Activated naive CD8-positive, alpha-beta T cell treated with anti-CD3 and anti-CD28 coated beads, Interleukin-2, amount 50 U/mL, for 24 hours (primary cell): ENCODE results near the gene PIAS1.
A peak's percentile ranks its signal among the peaks of the same experiment; 100 is the strongest.
"Not testable (repeated sequence)": the region's sequence is repeated elsewhere in the genome, so short reads cannot be mapped to it uniquely, and the experiment has no call there.

Source experiments
- ATAC-seq: fragments of 150-1000 bp; cut with Tn5 transposase; one replicate; pipeline ENCODE4 v1.10.0; 2021
- DNase-seq: peaks from one replicate; pipeline ENCODE4 v3.0.0; 2021
- H3K27ac Mint-ChIP-seq: one replicate; pipeline ENCODE4 v1.8.0; 2021; ENCODE audit warnings: mild to moderate bottlenecking, mixed read lengths
- H3K27me3 Mint-ChIP-seq: one replicate; pipeline ENCODE4 v1.8.0; 2021; ENCODE audit warnings: mixed read lengths
- H3K36me3 Mint-ChIP-seq: one replicate; pipeline ENCODE4 v1.8.0; 2021; ENCODE audit warnings: low read depth, mixed read lengths
- H3K4me1 Mint-ChIP-seq: one replicate; pipeline ENCODE4 v1.8.0; 2021; ENCODE audit warnings: mixed read lengths
- H3K4me3 Mint-ChIP-seq: one replicate; pipeline ENCODE4 v1.8.0; 2021; ENCODE audit warnings: mild to moderate bottlenecking, moderate library complexity, mixed read lengths
- H3K9me3 Mint-ChIP-seq: one replicate; pipeline ENCODE4 v1.8.0; 2021; ENCODE audit warnings: mixed read lengths

The PIAS1 gene

GRCh38 chr15:68199340-68199739, 145.2 kb downstream of the PIAS1 start:
- no peak for ATAC-seq
- Mint-ChIP-seq H3K4me3 (no peak overlapping the region), H3K9me3 (no peaks in the 10 kb centered on the region), H3K4me1 (no peaks in the 10 kb centered on the region), H3K27me3 (no peaks in the 10 kb centered on the region), H3K36me3 (peaks cover 4% of the 10 kb centered on the region), H3K27ac (peak overlapping the region; percentile 52)
- no peak for DNase-seq

- DNase-seq (no peak), ATAC-seq (no peak)
- H3K36me3 Mint-ChIP-seq, result peaks cover 4% of the 10 kb centered on the region
- no peak overlapping the region for H3K27ac Mint-ChIP-seq
- no peaks in the 10 kb centered on the region for H3K9me3 Mint-ChIP-seq
- no peak overlapping the region for H3K4me3 Mint-ChIP-seq
- no peaks in the 10 kb centered on the region for H3K27me3 Mint-ChIP-seq
- no peaks in the 10 kb centered on the region for H3K4me1 Mint-ChIP-seq
These were observed 146.1 kb downstream of the PIAS1 start for GRCh38 chr15:68200016-68200861.

GRCh38 chr15:68201153-68201878, 147.2 kb downstream of the PIAS1 start:
- H3K27ac Mint-ChIP-seq, result peak overlapping the region; percentile 4
- DNase-seq, result no peak
- no peak for ATAC-seq
- no peaks in the 10 kb centered on the region for H3K27me3 Mint-ChIP-seq
- no peak overlapping the region for H3K4me3 Mint-ChIP-seq
- no peaks in the 10 kb centered on the region for H3K4me1 Mint-ChIP-seq
- H3K9me3 Mint-ChIP-seq, result no peaks in the 10 kb centered on the region
- peaks cover 4% of the 10 kb centered on the region for H3K36me3 Mint-ChIP-seq

GRCh38 chr15:68201879-68202261, 147.8 kb downstream of the PIAS1 start:
- peaks cover 4% of the 10 kb centered on the region for H3K36me3 Mint-ChIP-seq
- DNase-seq, result no peak
- no peaks in the 10 kb centered on the region for H3K4me1 Mint-ChIP-seq
- no peak for ATAC-seq
- peak overlapping the region; percentile 4 for H3K27ac Mint-ChIP-seq
- H3K4me3 Mint-ChIP-seq, result no peak overlapping the region
- H3K27me3 Mint-ChIP-seq, result no peaks in the 10 kb centered on the region
- no peaks in the 10 kb centered on the region for H3K9me3 Mint-ChIP-seq

GRCh38 chr15:68202994-68203393, 148.9 kb downstream of the PIAS1 start:
- DNase-seq, H3K9me3 Mint-ChIP-seq, H3K4me1 Mint-ChIP-seq, H3K36me3 Mint-ChIP-seq, H3K4me3 Mint-ChIP-seq, H3K27me3 Mint-ChIP-seq, H3K27ac Mint-ChIP-seq, ATAC-seq: not testable (repeated sequence)

- no peak overlapping the region for H3K27ac Mint-ChIP-seq
- H3K4me3 Mint-ChIP-seq, result no peak overlapping the region
- peaks cover under 1% of the 10 kb centered on the region for H3K4me1 Mint-ChIP-seq
- H3K9me3 Mint-ChIP-seq, result no peaks in the 10 kb centered on the region
- DNase-seq (no peak), ATAC-seq (no peak)
- peaks cover 2% of the 10 kb centered on the region for H3K36me3 Mint-ChIP-seq
- H3K27me3 Mint-ChIP-seq, result no peaks in the 10 kb centered on the region
These were observed 149.4 kb downstream of the PIAS1 start for GRCh38 chr15:68203486-68203885.

- Mint-ChIP-seq H3K27me3 (no peaks in the 10 kb centered on the region), H3K36me3 (peaks cover 2% of the 10 kb centered on the region), H3K27ac (no peak overlapping the region), H3K4me1 (peaks cover 5% of the 10 kb centered on the region), H3K9me3 (no peaks in the 10 kb centered on the region), H3K4me3 (no peak overlapping the region)
- no peak for DNase-seq
- no peak for ATAC-seq
These were observed 149.8 kb downstream of the PIAS1 start for GRCh38 chr15:68203956-68204355.

- no peaks in the 10 kb centered on the region for H3K9me3 Mint-ChIP-seq
- H3K36me3 Mint-ChIP-seq, result peaks cover 2% of the 10 kb centered on the region
- H3K27me3 Mint-ChIP-seq, result no peaks in the 10 kb centered on the region
- DNase-seq, result no peak
- no peak overlapping the region for H3K4me3 Mint-ChIP-seq
- peaks cover 5% of the 10 kb centered on the region for H3K4me1 Mint-ChIP-seq
- H3K27ac Mint-ChIP-seq, result no peak overlapping the region
- no peak for ATAC-seq
These were observed 150.2 kb downstream of the PIAS1 start for GRCh38 chr15:68204361-68204760.

GRCh38 chr15:68204776-68205557, 150.9 kb downstream of the PIAS1 start, which contains the start of gene CALML4:
Gene CALML4, minus strand, starts transcription at chr15:68205332. Its CDS starts 85 bp downstream, at chr15:68205247.
- Mint-ChIP-seq H3K4me1 (peaks cover 12% of the 10 kb centered on the region), H3K27ac (no peak within 1 kb of the TSS), H3K4me3 (no peak within 1 kb of the TSS), H3K36me3 (peaks cover 1% of the 10 kb centered on the region), H3K9me3 (no peaks in the 10 kb centered on the region), H3K27me3 (no peaks in the 10 kb centered on the region)
- ATAC-seq, result no peak
- no peak for DNase-seq

GRCh38 chr15:68205558-68205944, 151.4 kb downstream of the PIAS1 start:
- ATAC-seq (no peak), DNase-seq (no peak)
- no peak overlapping the region for H3K27ac Mint-ChIP-seq
- no peaks in the 10 kb centered on the region for H3K27me3 Mint-ChIP-seq
- H3K4me1 Mint-ChIP-seq, result peaks cover 15% of the 10 kb centered on the region
- no peak overlapping the region for H3K4me3 Mint-ChIP-seq
- H3K36me3 Mint-ChIP-seq, result peaks cover 1% of the 10 kb centered on the region
- no peaks in the 10 kb centered on the region for H3K9me3 Mint-ChIP-seq

- Mint-ChIP-seq H3K9me3 (no peaks in the 10 kb centered on the region), H3K4me3 (no peak overlapping the region), H3K36me3 (peaks cover 1% of the 10 kb centered on the region), H3K27me3 (no peaks in the 10 kb centered on the region), H3K27ac (no peak overlapping the region), H3K4me1 (peaks cover 15% of the 10 kb centered on the region)
- DNase-seq (no peak), ATAC-seq (no peak)
These were observed 151.9 kb downstream of the PIAS1 start for GRCh38 chr15:68205954-68206539.

- no peak overlapping the region for H3K27ac Mint-ChIP-seq
- DNase-seq (no peak), ATAC-seq (no peak)
- no peaks in the 10 kb centered on the region for H3K9me3 Mint-ChIP-seq
- no peak overlapping the region for H3K4me3 Mint-ChIP-seq
- peaks cover 1% of the 10 kb centered on the region for H3K36me3 Mint-ChIP-seq
- H3K27me3 Mint-ChIP-seq, result no peaks in the 10 kb centered on the region
- peaks cover 15% of the 10 kb centered on the region for H3K4me1 Mint-ChIP-seq
These were observed 152.6 kb downstream of the PIAS1 start for GRCh38 chr15:68206711-68207151.

GRCh38 chr15:68207176-68207935, 153.2 kb downstream of the PIAS1 start:
- ATAC-seq, result no peak
- Mint-ChIP-seq H3K36me3 (peaks cover 1% of the 10 kb centered on the region), H3K9me3 (no peaks in the 10 kb centered on the region), H3K4me1 (peaks cover 15% of the 10 kb centered on the region), H3K27me3 (no peaks in the 10 kb centered on the region), H3K27ac (peak overlapping the region; percentile 54), H3K4me3 (no peak overlapping the region)
- DNase-seq, result no peak

GRCh38 chr15:68208136-68208535, 154.0 kb downstream of the PIAS1 start:
- H3K9me3 Mint-ChIP-seq, result no peaks in the 10 kb centered on the region
- no peak for ATAC-seq
- H3K27ac Mint-ChIP-seq, result no peak overlapping the region
- no peaks in the 10 kb centered on the region for H3K27me3 Mint-ChIP-seq
- peaks cover 15% of the 10 kb centered on the region for H3K4me1 Mint-ChIP-seq
- no peak overlapping the region for H3K4me3 Mint-ChIP-seq
- H3K36me3 Mint-ChIP-seq, result peaks cover 1% of the 10 kb centered on the region
- no peak for DNase-seq
